HS-27A (cell line): ENCODE data around the gene D2HGDH.

Experiments used
- DNase-seq: peaks from one replicate; pipeline ENCODE4 v3.0.0-alpha.2; 2012; ENCODE audit warnings: low read depth, missing footprints

D2HGDH gene

GRCh38 chr2:241734467-241735208 is at the start of gene D2HGDH:
D2HGDH (plus strand) TSS chr2:241734630; CDS start chr2:241735225, 595 bp downstream.
- DNase-seq = peak; percentile 1

GRCh38 chr2:241686324-241686649 is 48.1 kb upstream of the D2HGDH start:
- DNase-seq = no peak

DNA sequence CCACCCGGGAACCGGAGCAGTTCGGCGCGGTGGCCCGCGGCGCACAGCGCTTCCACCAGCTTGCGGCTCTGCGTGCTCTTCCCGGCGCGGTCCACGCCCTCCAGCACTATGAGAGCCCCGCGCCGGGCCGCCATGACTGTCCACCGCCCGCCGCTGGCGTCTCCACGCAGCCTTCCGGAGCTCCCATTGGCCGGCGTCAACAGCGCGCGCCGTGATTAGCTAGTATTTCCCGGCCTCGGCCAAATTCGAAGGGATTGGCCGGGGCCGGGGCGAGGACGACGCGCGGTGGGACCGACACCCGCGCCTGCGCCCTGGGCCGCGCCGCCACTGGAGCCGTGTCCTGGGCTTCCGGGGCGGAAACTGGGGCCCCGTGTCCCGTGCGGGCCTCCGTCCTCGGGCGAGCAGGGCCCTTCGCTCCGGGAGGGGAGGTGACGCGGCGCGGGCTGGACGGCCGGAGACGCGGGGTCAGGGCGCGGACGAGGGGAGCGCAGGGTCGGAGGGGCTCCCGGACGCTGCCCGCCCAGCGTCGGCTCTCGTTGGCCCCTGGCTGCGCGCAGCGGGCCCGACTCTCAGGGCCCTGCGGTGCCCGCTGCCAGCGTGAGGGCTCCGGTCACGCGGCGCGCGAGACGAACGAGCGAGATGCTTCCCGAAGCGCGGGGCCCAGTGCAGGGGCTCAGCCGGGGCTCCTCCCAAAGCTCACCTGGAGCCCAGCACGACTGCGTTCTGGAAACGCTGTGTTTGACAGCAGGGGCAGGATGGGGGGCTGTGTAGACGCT is 47.6 kb upstream of the D2HGDH start, which contains the start of gene DTYMK:
DTYMK (minus strand) TSS at position 166 of the 776 bp plus-strand sequence; CDS start at position 134, 32 bp downstream.
- DNase-seq = no peak

- DNase-seq = no peak
These were observed 45.1 kb upstream of the D2HGDH start for GRCh38 chr2:241689306-241689705.

DNA sequence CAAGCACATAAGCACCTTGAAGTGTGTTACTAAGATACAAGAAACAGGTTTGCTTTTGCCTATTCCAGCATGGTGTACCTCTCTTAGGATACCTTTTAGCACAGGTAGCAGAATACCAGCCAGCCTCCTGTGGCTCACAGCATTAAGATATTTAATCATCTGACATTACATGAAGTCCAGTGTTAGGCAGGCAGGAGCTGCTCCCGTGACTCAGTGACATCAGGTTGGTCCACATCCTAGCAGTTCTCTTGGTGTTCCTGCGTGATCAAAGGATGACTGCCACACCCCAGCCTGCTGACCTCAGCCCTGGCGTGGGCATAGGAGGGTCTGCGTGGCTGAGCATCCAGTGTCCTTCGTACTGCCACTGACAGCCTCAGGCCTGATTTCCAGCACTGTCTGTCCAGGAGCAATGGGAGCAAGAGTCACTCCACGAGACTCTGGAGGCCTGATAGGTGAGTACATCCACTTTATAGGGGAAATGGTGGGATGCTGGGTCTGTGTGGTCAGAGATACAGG is 44.2 kb upstream of the D2HGDH start:
- DNase-seq = no peak

GRCh38 chr2:241692448-241692847 is 42.0 kb upstream of the D2HGDH start:
- no peak for DNase-seq

DNA sequence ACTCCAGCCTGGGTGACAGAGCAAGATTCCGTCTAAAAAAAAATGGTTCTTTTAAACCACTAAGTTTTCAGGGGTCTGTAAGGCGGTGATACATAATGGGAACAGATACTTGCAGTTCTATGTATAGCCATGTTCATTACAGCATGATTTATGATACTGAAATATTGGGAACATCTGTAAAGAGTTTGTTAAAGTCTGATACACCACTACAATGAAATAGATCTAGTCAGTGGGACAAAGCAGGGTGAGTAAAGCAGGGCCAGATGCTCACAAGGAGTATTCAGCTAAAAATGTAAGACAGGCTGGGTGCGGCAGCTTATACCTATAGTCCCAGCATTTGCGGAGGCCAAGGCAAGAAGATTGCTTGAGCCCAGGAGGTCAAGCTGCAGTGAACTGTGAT is 38.8 kb upstream of the D2HGDH start:
- DNase-seq = no peak

DNA sequence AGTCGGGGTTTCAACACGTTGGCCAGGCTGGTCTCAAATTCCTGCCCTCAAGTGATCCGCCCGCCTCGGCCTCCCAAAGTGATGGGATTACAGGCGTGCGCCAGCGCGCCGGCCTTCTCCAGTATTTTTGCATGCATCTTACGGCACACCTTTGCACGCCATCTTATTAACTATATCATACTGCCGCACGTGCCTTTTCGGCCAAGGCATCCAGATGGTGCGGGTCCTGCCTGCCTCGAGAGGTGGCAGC is 33.4 kb upstream of the D2HGDH start:
- DNase-seq = no peak

DNA sequence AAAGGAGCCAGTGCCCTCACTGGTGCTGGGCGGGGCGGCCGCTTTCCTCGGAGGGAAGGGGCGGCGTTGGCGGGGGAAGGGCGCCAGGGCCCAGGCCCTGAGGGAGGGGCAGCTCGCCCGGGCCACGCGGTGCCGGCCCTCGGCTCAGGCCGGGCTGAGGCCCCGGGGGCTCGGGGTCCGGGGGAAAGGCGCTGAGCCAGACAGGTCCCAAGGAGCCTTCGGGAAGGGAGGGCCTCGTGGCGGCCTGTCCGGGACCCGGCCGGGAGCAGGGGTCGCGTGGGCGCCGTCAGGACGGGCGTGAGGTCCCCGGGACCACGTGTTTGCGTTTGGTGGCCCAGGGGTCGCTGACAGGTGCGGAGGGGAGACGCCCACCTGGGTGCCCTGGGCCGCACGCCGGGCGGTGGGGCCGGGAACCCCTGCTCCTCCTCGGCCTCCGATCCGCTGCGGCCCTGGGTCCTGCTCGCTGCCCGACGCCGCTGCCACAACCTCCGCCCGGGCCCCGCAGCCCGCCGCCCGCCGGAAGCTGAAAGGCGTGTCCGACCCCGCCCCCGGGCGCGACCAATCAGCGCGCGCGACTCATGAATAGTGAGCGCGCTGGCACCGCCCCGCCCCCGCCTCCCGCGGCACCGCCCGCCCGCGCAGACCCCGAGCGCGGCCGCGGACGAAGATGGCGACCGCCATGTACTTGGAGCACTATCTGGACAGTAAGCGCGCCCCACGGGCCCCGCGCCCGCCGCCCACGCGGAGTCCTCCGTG is 32.9 kb upstream of the D2HGDH start, which contains the start of gene ING5:
ING5 (plus strand) TSS at position 641 of the 756 bp plus-strand sequence; CDS start at position 668, 27 bp downstream.
- DNase-seq = no peak

- no peak for DNase-seq
These were observed 32.0 kb upstream of the D2HGDH start for GRCh38 chr2:241702155-241703031.

GRCh38 chr2:241703032-241703604 is 31.3 kb upstream of the D2HGDH start:
- DNase-seq = no peak

GRCh38 chr2:241706537-241706936 is 27.9 kb upstream of the D2HGDH start:
- no peak for DNase-seq

GRCh38 chr2:241708879-241709278 is 25.6 kb upstream of the D2HGDH start:
- DNase-seq = no peak

DNA sequence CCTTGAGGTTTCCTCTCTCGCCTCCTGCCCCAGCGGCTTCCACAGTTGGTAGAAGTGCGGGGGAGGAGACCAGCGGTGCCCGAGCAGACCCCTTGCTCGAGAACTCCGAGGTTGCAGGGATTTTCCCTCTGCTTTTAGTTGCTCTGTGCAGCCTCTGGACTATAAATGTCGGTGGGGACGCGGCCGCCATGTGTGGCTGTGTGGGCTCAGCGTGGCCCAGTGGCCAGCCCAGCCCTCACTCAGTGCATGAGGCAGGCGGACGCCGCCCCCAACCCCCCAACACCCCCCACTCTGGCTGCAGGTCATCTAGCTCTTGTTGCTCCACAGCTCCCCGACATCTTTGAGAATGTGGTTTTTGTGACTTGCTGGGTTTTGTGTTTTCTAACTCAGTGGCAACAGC is 15.3 kb upstream of the D2HGDH start:
- no peak for DNase-seq

GRCh38 chr2:241720099-241720498 is 14.3 kb upstream of the D2HGDH start:
- DNase-seq = no peak

DNA sequence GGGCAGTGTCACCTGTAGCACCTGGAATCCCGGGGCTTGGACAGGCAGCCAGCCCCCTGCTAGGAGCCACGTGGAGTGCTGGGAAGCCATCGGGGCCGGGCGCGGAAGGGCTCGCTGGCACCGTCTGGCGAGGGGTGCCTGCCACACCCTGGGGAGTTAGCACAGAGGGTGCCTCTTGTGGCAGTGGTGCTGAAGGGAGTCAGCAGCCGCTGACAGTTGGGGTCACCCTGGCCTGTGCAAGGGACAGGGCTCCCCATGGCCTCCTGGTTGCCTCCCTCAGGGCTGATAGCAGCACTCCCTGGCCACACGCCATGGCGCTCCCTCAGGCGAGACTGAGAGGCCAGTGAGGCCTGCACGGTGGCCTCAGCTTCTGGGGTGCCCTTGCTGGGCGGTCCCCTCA is 13.9 kb upstream of the D2HGDH start:
- DNase-seq = no peak

DNA sequence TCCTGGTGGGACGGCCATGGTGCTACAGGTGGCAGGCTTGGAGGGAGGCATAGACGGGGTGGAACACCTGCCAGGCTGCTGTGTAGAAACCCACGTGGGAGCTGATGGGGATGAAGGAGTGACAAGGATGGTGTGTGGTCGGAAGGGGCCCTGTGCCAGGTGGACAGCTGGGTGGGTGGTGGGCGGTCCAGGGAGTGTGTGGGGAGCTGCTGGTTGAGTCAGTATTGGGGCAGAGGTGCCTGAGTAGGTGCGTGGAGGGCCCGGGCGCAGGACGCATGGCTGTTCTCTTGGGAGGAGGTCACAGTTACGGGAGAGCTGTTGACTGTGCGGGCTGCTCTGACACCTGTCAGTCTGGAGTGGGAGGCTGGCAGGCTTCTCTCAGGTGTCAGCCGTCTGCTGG is 12.6 kb upstream of the D2HGDH start:
- no peak for DNase-seq

GRCh38 chr2:241722896-241723454 is 11.5 kb upstream of the D2HGDH start:
- no peak for DNase-seq

DNA sequence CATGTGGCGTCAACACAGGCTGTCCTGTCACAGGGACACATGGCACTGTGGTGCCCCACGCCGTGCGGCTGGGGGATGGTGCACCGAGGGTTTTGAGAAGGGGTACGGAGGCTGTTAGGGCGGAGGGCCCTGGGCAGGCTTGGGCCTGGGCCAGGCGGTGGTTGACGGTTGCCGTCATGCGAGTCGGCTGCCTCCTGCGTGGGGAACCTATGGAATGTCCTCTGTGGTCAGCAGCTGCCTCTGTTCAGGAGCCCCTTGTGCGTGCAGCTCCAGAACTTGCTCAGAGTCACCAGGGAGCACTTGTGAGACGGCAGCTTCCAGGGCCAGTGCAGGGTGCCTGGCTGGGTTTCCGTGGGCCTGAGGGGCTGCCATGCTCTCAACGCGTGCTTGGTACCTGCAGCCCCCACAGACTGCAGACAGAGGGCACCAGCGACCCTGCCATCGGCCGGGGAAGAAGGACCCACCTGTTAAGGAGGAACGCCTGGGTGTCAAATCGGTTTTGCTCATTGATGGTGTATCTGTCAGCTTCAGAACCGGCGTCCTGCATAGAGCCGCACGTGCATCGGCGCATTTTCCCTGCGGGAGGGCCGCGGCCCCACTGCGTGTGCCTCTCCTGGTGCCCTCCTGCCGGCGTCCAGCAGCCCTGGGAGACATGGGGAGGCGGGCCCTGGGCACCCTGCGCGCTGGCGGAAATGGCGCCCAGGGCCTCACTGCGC is 10.0 kb upstream of the D2HGDH start:
- no peak for DNase-seq
